AG04449 (cell line): ENCODE results near the gene ASIP.
"Not testable (repeated sequence)": the region's sequence is repeated elsewhere in the genome, so short reads cannot be mapped to it uniquely, and the experiment has no call there.

Experiments
- CTCF ChIA-PET: fragments of 350-600 bp; formaldehyde crosslinking; extraction: SDS; loops from one replicate; lab custom pipeline; 2021; ENCODE audit warnings: antibody characterized with exemption; lab: Yijun Ruan, JAX
- POLR2A ChIA-PET: fragments of 400-600, 350-600 bp; formaldehyde crosslinking; extraction: SDS; loops from one replicate; lab custom pipeline; 2020; ENCODE audit warnings: antibody characterized with exemption, inconsistent platforms; lab: Yijun Ruan, JAX
- DNase-seq: peaks from one replicate; pipeline ENCODE4 v3.0.0-alpha.2; 2010; ENCODE audit warnings: low read depth, low spot score
- H3K4me3 ChIP-seq: 2 replicates; pipeline ENCODE4 v1.5.1; 2011; ENCODE audit warnings: low read depth, mild to moderate bottlenecking, control low read depth, low read length
- TF ChIP-seq, protein P1 (sequence below): IDR thresholded peaks from one replicate; pipeline ENCODE4 v1.5.1; 2011; ENCODE audit warnings: mild to moderate bottlenecking, moderate library complexity, low read length, control low read depth, inconsistent platforms; ENCODE audit not compliant: insufficient read depth; ENCODE audit errors: missing control alignments

Gene ASIP

DNA sequence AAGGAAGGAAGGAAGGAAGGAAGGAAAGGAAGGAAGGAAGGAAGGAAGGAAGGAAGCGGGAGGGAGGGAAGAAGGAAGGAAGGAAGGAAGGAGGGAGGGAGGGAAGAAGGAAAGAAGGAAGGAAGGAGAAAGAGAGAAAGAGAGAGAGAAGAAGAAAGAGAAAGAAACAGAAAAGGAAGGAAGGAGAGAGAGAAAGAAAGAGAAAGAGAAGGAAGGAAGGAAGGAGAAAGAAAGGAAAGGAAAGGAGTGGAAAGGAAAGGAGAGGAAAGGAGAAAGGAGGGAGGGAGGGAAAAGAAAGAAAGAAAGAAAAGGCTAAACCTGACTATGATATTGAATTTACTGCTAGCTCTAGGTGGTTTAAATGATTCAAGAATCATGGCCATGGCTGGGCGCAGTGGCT is 5.3 kb upstream of the ASIP start:
- CTCF ChIA-PET: no interaction called here
- POLR2A ChIA-PET: no interaction called here
- TF ChIP-seq, protein P1, sequence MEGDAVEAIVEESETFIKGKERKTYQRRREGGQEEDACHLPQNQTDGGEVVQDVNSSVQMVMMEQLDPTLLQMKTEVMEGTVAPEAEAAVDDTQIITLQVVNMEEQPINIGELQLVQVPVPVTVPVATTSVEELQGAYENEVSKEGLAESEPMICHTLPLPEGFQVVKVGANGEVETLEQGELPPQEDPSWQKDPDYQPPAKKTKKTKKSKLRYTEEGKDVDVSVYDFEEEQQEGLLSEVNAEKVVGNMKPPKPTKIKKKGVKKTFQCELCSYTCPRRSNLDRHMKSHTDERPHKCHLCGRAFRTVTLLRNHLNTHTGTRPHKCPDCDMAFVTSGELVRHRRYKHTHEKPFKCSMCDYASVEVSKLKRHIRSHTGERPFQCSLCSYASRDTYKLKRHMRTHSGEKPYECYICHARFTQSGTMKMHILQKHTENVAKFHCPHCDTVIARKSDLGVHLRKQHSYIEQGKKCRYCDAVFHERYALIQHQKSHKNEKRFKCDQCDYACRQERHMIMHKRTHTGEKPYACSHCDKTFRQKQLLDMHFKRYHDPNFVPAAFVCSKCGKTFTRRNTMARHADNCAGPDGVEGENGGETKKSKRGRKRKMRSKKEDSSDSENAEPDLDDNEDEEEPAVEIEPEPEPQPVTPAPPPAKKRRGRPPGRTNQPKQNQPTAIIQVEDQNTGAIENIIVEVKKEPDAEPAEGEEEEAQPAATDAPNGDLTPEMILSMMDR: no peak
- no peak for DNase-seq
- no peak overlapping the region for H3K4me3 ChIP-seq

DNA sequence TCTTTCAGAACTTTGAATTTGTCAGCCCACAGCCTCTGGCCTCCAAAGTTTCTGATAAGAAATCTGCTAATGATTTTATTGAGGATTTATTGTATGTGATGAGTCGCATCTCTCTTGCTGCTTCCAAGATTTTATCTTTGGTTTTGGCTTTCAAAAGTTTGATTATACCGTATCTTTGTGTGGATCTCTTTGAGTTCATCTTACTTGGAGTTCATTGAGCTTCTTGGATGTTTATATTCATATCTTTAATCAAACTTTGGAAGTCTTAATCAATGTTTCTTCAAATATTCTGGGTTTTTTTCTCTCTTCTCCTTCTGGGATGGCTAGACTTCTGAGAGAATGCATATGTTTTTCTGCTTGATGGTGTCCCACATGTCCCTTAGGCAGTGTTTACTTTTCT is 3.3 kb upstream of the ASIP start:
- no peak for DNase-seq
- TF ChIP-seq, protein P1: no peak
- POLR2A ChIA-PET: no interaction called here
- H3K4me3 ChIP-seq: no peak overlapping the region
- CTCF ChIA-PET: no interaction called here

DNA sequence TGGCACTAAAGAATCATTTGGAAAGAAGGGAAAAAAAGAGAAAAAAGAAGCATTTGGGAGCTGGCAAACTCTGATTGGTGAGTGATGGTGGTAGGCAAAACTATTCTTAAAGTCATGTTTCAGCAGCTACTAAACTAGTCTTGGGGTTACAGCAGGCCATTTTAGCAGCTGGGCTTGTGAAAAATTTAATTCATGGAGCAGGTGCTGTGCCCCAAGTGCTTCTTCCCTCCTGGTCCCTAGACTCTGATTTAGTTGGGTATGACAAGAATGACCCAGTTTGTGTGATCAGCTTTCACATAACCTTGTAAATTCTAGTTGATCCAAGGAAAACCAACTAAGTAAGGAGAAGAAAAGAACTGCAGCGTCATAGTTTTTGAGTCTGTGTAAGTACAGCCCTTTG is 1.1 kb upstream of the ASIP start:
- POLR2A ChIA-PET: no interaction called here
- no peak overlapping the region for H3K4me3 ChIP-seq
- no peak for DNase-seq
- CTCF ChIA-PET: interaction anchor here (0.6 to 2.3 kb wide), 5 partner anchors 8 to 73 kb away, joined by 3 to 11 read pairs (median 3); no protein-coding TSS in a partner anchor
- TF ChIP-seq, protein P1: no peak

DNA sequence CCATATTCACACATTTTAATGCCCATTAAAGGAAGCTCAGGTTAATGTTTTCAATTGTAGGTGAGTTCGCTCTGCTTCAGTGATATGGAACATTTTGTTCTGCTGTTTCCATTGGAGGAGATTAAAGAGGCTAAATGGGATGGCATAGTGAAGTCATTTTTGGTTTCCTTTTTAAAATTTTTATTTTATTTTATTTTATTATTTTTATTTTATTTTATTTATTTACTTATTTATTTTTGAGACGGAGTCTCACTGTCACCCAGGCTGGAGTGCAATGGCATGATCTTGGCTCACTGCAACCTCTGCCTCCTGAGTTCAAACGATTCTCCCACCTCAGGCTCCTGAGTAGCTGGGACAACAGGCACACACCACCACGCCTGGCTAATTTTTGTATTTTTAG is 792 bp downstream of the ASIP start:
- DNase-seq, H3K4me3 ChIP-seq, POLR2A ChIA-PET: not testable (repeated sequence)
- CTCF ChIA-PET: interaction anchor here (1.6 kb wide), 1 partner anchor 13 kb away, joined by 4 read pairs; no protein-coding TSS in a partner anchor

DNA sequence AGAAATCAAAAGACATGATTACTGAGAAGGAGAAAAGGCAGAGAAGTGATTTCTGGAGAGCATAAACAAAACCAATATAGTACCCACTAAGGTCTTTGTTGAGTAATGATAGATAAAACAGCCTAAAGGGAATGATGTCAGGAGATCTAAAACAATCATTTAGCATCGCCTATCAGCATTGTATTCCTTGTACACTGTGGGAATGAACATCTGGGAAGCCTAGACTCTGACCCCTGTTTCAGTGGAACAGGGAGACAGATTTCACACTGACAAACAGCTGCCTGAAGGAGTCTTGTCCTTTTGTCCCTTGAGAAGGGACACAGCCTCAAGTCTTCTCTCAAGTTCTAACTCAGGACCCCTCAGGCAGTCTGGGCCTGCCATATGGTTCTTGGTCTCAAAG is 1.7 kb downstream of the ASIP start:
- TF ChIP-seq, protein P1: no peak

DNA sequence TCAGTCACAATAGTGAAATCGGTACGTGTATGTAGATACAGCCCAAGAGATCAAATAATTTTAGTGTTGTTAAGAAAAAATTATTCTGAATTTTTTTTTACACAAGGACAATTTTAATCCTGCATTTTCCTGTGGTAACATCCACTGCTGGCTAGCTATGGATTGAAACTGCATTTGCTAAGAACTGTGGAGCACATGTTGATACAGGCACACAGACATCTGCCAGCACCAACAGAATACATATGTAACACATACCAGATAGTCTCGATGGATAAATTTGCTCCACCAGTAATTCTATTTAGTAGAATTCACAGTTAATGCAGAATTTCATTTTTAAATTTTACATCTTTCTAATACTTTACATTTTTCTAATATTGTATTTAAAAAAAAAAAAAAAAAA is 2.2 kb downstream of the ASIP start:
- DNase-seq: no peak
- no peak overlapping the region for H3K4me3 ChIP-seq
- CTCF ChIA-PET: interaction anchor here (1.6 kb wide), 1 partner anchor 12 kb away, joined by 4 read pairs; no protein-coding TSS in a partner anchor
- TF ChIP-seq, protein P1: no peak
- POLR2A ChIA-PET: no interaction called here

More for the DNA sequence above, 1.7 kb downstream of the ASIP start:
- POLR2A ChIA-PET: no interaction called here
- DNase-seq: no peak
- no peak overlapping the region for H3K4me3 ChIP-seq
- CTCF ChIA-PET: interaction anchor here (1.6 kb wide), 1 partner anchor 12 kb away, joined by 4 read pairs; no protein-coding TSS in a partner anchor

DNA sequence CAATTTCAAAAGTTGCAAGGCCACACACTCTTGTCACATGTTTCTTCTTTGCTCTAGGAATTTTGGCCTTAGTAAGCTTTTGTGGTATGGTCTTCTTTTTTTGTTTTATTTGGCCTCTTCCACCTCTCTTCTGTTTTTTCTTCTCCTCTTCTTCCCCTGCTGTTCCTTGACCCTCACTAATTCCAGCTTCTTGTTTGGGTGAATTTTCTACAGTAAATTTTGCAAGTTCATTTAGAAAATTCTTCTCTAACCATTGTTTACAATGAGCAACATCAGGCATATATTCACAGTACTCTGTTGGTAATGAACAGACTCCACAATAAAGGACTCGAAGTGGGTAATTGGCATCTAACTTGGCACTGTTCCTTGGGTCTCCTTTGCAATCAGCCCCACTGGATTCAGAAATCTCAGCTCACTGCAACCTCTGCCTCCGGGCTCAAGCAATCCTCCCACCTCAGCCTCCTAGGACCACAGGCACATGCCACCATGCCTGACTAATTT is 5.0 kb downstream of the ASIP start:
- DNase-seq: no peak
- ChIA-PET POLR2A (no interaction called here), CTCF (interaction anchor here (0.9 to 2.9 kb wide), 4 partner anchors 10 to 65 kb away, joined by 3 to 26 read pairs (median 3); no protein-coding TSS in a partner anchor)
- no peak overlapping the region for H3K4me3 ChIP-seq
- TF ChIP-seq, protein P1: no peak
